Measurements from ENCODE around the gene IL6. TPM values are rescaled to one million over a fixed set of nuclear protein-coding genes. Genes with fewer than 3 reads are reported as not detected.

The IL6 gene
- total and polyA plus RNA-seq, 9 of the 15 experiments (the other 6 are each of a cell fraction or from before 2014, with no cell fraction given) = 0.76 to 2.9 (median 1.5) TPM

GRCh38 chr7:22772885-22773284 is 45.9 kb downstream of the IL6 start (continued):
- TF ChIP-seq NFYB (IDR thresholded peaks at IDR 0.05; ENCODE audit: extremely low read depth, insufficient read length) = no peak
- peak; percentile 51; the same call in 1 of the 2 replicates for TF ChIP-seq C11orf30 (IDR thresholded peaks at IDR 0.05; ENCODE audit: low read depth)
- TF ChIP-seq XRCC5 (IDR thresholded peaks at IDR 0.05; ENCODE audit: low read depth, low read length) = no peak

- Histone ChIP-seq H3K9me1 (ENCODE audit: control insufficient read depth, insufficient read depth, low read length) (no peaks in the 10 kb centered on the region), H3K9me3 (replicated peaks; ENCODE audit: control insufficient read depth, insufficient read depth, low read depth, low read length) (no peaks in the 10 kb centered on the region), H3K27me3 (ENCODE audit: control insufficient read depth in 2 of 2, insufficient read depth in 2 of 2, low read length in 2 of 2) (no peaks in the 10 kb centered on the region), H3K4me3 (no peak overlapping the region), H3K9ac (ENCODE audit: insufficient read depth in 1 of 2, low read depth in 2 of 2, low read length in 2 of 2) (no peak overlapping the region), H3K4me1 (replicated peaks in 1 of 2; ENCODE audit: control insufficient read depth in 2 of 2, insufficient read depth in 2 of 2, low read length in 2 of 2) (peaks cover 0 to 4% of the 10 kb centered on the region in 2 experiments; a peak in 1 of 5 replicates), H3K27ac (ENCODE audit: extremely low read depth, low read depth, low read length) (no peak overlapping the region), H2AFZ (ENCODE audit: low read depth, low read length) (no peak overlapping the region), H3K36me3 (ENCODE audit: control insufficient read depth, insufficient read depth, low read length) (no peaks in the 10 kb centered on the region), H3K4me2 (ENCODE audit: insufficient read depth, low read length) (no peak overlapping the region), H3K79me2 (ENCODE audit: control insufficient read depth, insufficient read depth, low read length) (no peaks in the 10 kb centered on the region), H4K20me1 (replicated peaks; ENCODE audit: control insufficient read depth, insufficient read depth, low read length) (no peaks in the 10 kb centered on the region)
- ATAC-seq = no peak
- WGBS (ENCODE audit: insufficient coverage, low coverage, missing lambda C conversion rate) = 16% methylated on average over 4 of the region's 4 CpGs
- ChIA-PET POLR2A (interaction anchor here (0.6 kb wide), 1 partner anchor 213 kb away, joined by 3 read pairs; no protein-coding TSS in a partner anchor), CTCF (ENCODE audit: low intra/inter-chr PET ratio) (no interaction called here)
- no peak for FAIRE-seq
- in situ Hi-C loops (cut with MboI) (no loop called here), intact Hi-C loops (cut with micrococcal nuclease) (no loop called here)
- no peak for DNase-seq (ENCODE audit: extremely low read depth in 1 of 4, low spot score in 3 of 4)
- TF ChIP-seq HIVEP1 (CRISPR knock-in tag; IDR thresholded peaks at IDR 0.05) = no peak
- no peak for TF ChIP-seq E4F1 (CRISPR knock-in tag; IDR thresholded peaks at IDR 0.05; ENCODE audit: borderline replicate concordance)
- TF ChIP-seq ATF7 (IDR thresholded peaks at IDR 0.05) = 0 out of 2 replicates have a peak, but pooled peaks have one; percentile 21
- no TSS peak for BruUV-seq (replicated peaks)
Measured at GRCh38 chr7:22776964-22777363, 50.0 kb downstream of the IL6 start.
